AML-193 (cell line): ENCODE measurements around the gene MALRD1.

Experiments
- DNase-seq, 2 experiments: peaks; one replicate each; lab custom pipeline; 2025; lab: John Stamatoyannopoulos, UW

The MALRD1 gene

DNA sequence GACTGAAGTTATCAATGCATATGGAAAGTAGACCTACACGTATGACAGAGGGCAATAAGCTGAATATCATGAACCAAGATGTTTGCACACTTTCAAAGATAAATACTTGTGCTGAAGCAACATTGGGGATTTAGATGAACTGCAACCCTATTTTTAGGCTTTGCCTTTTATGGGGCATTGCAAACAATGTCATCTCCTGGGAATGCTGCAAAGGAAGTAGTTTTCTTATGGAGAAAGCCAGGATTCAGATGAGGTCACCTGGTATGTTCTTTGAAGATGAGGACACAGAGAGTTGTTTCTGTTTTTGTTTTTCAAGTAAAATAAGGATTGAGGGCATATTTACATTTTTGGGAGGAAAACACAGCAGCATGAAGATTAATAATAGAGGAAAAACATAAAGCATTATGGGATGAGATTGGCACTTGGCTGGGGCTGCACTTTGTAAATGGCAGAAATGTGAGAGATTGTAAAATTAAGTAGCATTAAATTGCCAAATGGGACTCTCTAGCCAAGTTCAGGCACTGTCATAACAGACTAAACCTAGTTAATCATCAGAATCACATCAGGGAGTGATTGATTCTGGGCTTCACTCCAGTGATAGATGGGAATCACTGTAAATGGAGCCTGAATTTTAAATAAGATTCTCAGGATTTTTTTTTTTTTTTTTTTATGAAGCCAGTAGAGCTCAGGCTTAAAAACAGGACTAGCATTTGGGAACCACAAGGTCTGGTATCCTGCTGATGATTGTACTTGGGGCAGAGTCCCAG, 63.1 kb downstream of the MALRD1 start:
- DNase-seq: no peak

- no peak for DNase-seq
These were observed 68.8 kb downstream of the MALRD1 start for GRCh38 chr10:19117438-19117837.

DNA sequence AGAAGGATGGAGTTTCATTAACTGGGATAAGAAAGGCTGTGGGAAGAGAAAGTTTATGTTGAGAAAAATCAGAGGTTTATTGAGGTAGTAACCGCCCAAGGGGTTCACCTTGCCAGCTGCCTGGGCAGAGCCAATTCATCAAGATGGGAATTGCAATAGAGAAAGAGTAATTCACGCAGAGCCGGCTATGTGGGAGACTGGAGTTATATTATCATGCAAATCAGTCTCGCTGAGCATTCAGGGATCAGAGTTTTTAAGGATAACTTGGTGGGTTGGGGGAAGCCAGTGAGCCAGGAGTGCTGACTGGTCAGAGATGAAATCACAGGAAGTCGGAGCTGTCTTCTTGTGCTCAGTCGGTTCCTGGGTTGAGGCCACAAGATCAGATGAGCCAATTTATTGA, 70.6 kb downstream of the MALRD1 start:
- no peak for DNase-seq

- no peak for DNase-seq
These were observed 71.8 kb downstream of the MALRD1 start for GRCh38 chr10:19120381-19120908.

DNA sequence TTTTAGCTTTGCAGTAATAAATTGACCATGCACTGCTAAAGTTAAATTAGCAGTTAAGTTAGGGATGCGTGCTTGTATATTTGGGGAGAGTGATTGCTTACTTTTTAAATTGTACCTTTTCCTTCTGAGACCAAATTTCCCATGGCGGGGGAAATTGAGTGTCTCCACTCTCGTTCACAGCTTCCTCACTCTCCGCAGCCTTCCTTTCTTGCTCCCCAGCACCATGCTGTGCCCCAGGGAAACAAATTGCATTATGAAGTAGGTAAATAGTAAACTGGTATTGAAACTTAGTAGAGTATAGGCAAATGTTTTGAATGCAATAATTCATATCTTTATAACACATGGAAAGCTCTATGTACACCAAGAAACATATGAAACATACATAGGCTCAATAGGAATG, 85.4 kb downstream of the MALRD1 start:
- DNase-seq: no peak

- no peak for DNase-seq
These were observed 94.4 kb downstream of the MALRD1 start for GRCh38 chr10:19142967-19143366.

DNA sequence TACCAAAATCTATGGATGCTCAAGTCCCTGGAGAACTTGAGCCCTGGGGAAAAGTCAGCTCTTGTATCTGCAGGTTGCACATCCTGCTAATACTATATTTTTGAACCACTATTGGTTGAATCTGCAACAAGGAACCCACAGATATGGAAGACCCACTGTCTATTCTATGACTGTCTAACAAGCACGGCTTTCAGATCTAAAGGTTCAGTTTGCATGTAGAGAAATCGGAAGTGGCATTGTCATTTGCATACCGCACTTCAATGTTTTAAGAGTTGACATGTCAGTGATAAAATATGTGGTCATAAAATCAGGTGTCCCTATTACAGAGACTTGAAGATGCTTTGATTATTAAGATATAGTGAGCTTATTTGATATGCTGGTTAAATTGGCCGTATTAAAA, 95.6 kb downstream of the MALRD1 start:
- DNase-seq: no peak

- DNase-seq: no peak
These were observed 105.8 kb downstream of the MALRD1 start for GRCh38 chr10:19154375-19154774.

GRCh38 chr10:19158358-19158757, 109.8 kb downstream of the MALRD1 start:
- DNase-seq: no peak

DNA sequence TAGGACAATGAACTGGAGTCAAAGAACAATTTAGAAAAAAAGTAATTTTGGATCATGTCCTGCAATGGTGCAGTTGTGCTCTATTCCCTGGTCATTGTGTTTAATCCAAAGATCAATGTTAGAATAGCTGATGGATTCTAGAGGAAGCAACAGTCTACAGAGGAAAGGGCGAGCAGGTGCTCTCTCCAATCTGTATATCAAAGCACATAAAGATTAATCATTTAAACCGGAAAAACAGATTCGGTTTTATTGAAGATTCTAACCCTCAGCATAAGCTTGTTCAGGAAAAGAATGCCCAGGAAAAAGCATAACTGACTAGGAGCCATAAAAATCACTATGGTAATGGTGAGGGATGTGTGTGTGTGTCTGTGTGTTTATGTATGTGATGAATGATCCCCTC, 110.3 kb downstream of the MALRD1 start:
- no peak for DNase-seq

- no peak for DNase-seq
These were observed 115.9 kb downstream of the MALRD1 start for GRCh38 chr10:19164461-19164860.

DNA sequence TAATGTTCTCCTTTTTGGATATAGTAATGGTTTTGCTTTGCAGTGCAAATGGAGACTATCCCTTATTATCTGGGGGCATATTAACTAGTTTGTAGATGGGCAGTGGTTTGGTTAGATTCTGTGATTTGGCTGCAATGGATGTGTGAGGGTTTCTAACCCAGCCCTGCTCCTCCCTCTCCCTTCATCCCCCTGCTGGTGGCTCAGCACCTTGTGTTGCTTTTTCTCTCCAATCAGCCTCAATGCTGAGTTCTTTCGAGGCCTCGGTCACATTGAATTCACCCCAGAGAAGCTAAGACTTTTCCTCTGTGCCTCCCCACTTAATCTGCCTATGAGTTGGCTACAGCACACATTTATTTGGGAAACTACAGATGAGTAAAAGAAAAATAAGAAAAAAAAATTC, 120.0 kb downstream of the MALRD1 start:
- DNase-seq: no peak

DNA sequence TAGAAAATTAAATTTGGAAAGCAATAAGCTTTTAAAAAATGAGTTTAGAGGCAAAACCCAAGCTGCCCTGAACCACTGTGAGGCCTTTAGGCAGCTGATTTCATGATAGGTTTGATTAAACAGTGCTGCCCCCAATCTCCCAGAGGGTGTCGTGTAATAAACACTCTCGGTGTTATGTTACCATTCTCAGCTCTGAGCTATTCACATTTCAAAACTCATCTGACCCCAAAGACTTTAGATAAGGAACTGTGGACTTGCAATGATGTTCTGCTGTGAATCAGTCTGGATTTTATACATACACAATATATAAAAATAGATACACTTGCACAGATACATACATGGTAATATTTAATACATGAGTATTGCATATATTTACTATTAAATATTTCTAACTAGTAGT, 120.4 kb downstream of the MALRD1 start:
- DNase-seq: no peak

- no peak for DNase-seq
These were observed 121.1 kb downstream of the MALRD1 start for GRCh38 chr10:19169684-19170083.

DNA sequence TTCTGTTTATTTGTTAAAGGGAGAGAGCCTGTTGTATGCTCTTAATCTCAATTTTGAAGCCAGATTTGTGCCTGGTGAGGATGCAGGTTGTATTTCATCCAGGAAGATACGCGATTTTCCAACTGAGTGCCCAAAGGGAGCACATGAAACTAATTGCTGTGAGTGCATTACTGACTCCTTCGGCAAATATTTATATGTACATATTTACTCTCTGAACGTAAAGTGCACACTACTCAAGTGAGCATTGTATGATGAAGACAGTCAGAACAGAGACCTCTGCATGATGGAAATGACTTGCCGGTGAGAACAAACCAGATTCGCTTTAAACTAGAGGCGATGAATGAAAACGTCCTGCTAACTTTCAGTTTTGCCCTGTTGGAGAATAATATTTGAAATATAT, 130.1 kb downstream of the MALRD1 start:
- no peak for DNase-seq

DNA sequence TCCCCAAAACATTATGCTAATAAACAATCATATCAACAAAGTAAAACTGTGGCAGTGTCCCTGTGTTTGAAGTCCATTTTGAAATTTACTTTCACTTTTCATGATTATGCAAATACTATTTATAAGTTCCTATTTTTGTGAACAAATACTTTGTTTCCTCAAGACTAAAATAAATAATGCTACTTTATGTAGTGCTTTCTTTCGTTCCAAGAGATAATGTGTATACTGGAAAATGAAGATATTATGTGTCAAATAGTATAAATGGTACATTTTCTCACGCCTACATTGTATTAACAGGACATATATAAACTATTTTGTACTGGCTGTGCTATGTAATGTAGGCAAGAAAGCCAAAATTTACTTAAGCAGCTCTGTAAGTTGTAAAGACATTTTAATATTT, 136.3 kb downstream of the MALRD1 start:
- no peak for DNase-seq

GRCh38 chr10:19194866-19195265, 146.3 kb downstream of the MALRD1 start:
- no peak for DNase-seq

DNA sequence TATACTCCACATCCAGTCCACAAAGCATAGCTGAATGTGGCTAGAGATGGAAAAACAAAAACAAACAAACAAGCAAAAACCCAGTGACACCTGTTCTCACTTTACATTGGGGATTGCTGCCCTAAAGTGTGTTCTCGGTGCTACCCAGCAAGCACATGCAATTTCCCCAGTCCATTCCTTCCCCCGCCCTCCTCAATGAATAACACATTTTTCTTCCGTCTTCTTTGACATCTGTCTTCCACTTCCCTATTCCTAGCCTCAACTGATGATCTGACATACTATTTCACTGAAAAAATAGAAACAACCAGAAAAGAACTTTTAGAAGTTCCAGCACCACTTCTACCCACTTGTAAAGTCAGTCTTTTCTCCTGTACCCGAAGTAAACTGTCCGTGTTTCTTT, 147.1 kb downstream of the MALRD1 start:
- no peak for DNase-seq

DNA sequence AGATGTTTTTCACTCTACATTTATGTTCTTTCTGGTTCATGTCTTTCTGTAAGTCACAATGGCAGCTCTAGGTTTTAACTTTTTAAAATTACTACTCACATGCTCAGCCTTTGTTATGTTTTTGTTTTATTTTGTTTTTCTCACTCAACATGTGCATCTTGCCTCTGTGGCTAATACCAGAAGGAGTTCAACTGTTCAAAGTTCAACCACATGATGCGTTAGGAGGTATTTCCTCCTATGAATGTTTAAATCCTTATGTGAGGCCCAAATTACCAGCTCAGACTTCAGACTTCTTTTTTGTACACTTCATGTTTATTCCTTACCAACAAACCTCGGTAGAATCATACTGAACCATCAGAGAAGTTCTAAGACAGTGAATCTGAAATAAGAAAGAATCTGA, 151.6 kb downstream of the MALRD1 start:
- no peak for DNase-seq

DNA sequence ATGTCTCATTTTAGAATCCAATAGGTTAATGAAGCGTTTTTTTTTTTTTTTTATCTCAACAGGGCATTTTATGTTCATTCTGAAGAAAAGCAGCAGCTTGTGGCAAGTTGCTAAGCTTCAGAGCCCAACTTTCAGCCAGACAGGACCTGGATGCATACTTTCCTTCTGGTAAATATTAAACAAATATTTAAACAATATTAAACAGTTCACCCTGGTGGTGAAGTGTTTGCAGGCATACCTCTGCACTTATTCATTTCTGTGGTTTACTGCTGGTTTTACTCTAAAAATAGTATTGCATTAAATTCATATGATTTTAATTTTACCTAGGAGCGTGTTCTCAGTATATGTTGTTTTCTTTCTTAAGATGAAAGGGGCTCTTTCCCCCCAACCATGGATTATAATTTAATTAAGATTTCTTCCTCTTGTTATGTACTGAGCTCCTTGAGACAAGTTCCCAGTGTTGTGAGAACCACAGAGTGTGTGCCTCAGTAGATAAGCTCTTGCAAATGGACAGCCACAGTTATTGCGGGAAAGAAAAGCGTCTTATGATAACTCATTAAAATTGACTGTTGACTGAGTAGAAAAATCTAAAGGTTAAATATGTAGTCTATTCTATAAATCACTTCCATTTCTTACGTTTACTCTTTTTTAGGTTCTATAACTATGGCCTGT, 155.8 kb downstream of the MALRD1 start:
- no peak for DNase-seq

DNA sequence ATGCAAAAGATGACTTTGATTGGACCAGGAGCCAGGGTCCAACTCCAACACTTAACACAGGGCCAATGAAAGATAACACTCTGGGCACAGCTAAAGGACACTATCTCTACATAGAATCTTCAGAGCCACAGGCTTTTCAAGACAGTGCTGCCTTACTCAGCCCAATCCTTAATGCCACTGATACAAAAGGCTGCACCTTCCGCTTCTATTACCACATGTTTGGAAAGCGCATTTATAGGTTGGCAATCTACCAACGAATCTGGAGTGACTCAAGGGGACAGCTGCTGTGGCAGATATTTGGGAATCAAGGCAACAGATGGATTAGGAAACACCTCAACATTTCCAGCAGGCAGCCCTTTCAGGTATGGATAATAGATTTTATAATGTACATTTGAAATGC, 160.7 kb downstream of the MALRD1 start:
- no peak for DNase-seq

DNA sequence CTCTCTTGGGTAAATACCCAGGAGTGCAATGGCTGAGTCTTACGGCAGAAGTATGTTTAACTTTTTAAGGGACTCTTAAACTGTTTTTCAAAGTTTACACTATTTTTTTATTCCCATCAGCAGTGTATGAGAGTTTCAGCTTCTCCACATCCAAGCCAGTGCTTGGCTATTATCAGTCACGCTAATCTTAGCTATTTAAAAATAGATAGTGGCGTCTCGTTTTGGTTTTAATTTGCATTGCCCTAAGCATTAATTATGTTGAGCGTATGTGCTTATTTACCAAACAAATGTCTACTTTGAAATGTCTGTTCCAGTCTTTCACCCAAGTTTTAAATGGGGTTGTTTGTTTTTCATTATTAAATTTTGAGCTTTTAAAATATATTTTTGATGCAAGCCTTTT, 164.0 kb downstream of the MALRD1 start:
- no peak for DNase-seq

GRCh38 chr10:19221216-19221615, 172.6 kb downstream of the MALRD1 start:
- DNase-seq: no peak

DNA sequence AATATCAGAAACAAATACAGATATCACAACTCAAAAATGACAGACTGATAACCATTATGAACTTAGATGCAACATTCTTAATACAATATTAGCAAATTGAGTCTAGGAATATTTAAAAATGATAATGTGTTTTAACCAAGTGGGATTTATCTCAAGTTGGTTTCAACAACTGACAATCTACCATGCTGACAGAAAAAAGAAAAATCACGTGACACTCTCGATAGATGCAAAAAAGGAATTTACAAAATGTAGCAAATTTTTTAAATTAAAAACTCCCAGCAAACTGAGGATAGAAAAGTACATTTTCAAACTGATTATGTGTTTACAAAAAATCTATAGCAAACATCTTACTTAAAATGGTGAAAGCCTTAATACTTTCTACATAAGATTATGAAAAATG, 177.4 kb downstream of the MALRD1 start:
- no peak for DNase-seq
